Keratinocyte (primary cell): ENCODE measurements around the gene ALDH9A1. TPM values are rescaled to one million over a fixed set of nuclear protein-coding genes. Genes with fewer than 3 reads are reported as not detected.

ENCODE experiments used
- DNase-seq: peaks from one replicate; pipeline ENCODE4 v3.0.0-alpha.2; 2011; ENCODE audit warnings: low read depth, missing footprints, low spot score
- FAIRE-seq: peaks from 2 replicates; lab custom pipeline; 2011; peaks lifted over from hg19 to GRCh38; lab: Jason Lieb, UNC
- H2AFZ ChIP-seq: 2 replicates; pipeline ENCODE4 v1.6.0; 2012; ENCODE audit warnings: low read length, control low read depth, inconsistent platforms; ENCODE audit not compliant: control insufficient read depth
- H3K27ac ChIP-seq: 2 replicates; pipeline ENCODE4 v1.5.1; 2011; ENCODE audit warnings: low read length; ENCODE audit not compliant: control insufficient read depth, insufficient read depth
- H3K27me3 ChIP-seq: 3 replicates; pipeline ENCODE4 v1.6.0; 2011; ENCODE audit warnings: low read length; ENCODE audit not compliant: control insufficient read depth, insufficient read depth; ENCODE audit errors: extremely low read depth
- H3K36me3 ChIP-seq, 2 experiments: 2 replicates in 1 of 2; 3 replicates in 1 of 2; pipeline ENCODE4 v1.5.1; 2011; ENCODE audit warnings: low read length in 2 of 2, mild to moderate bottlenecking in 1 of 2; ENCODE audit not compliant: control insufficient read depth in 2 of 2, insufficient read depth in 2 of 2; ENCODE audit errors: extremely low read depth in 1 of 2
- H3K4me1 ChIP-seq: 3 replicates; pipeline ENCODE4 v1.5.1; 2011; ENCODE audit warnings: low read length; ENCODE audit not compliant: control insufficient read depth, insufficient read depth; ENCODE audit errors: extremely low read depth
- H3K4me2 ChIP-seq: 3 replicates; pipeline ENCODE4 v1.6.0; 2011; ENCODE audit warnings: low read depth, low read length; ENCODE audit not compliant: control insufficient read depth, insufficient read depth; ENCODE audit errors: extremely low read depth
- H3K4me3 ChIP-seq, 3 experiments: fragments of 200-600 bp in 1 of 3; sonication (generic) in 1 of 3; 2 replicates in 2 of 3; 3 replicates in 1 of 3; pipeline ENCODE4 v1.5.1; 2011 to 2016; ENCODE audit warnings: low read length in 3 of 3, mild to moderate bottlenecking in 3 of 3, control low read depth in 2 of 3, inconsistent platforms in 1 of 3, low read depth in 1 of 3, mixed read lengths in 1 of 3, mixed run types in 1 of 3, moderate library complexity in 1 of 3; ENCODE audit not compliant: control insufficient read depth in 2 of 3, insufficient read depth in 2 of 3; ENCODE audit errors: extremely low read depth in 1 of 3
- H3K79me2 ChIP-seq: 2 replicates; pipeline ENCODE4 v1.6.0; 2012; ENCODE audit warnings: low read length; ENCODE audit not compliant: control insufficient read depth, insufficient read depth
- H3K9ac ChIP-seq: 3 replicates; pipeline ENCODE4 v1.6.0; 2011; ENCODE audit warnings: low read length; ENCODE audit not compliant: control insufficient read depth, insufficient read depth; ENCODE audit errors: extremely low read depth
- H3K9me1 ChIP-seq: 3 replicates; pipeline ENCODE4 v1.6.0; 2011; ENCODE audit warnings: low read length; ENCODE audit not compliant: control insufficient read depth, insufficient read depth; ENCODE audit errors: extremely low read depth
- H3K9me3 ChIP-seq: 2 replicates; pipeline ENCODE4 v1.5.1; 2012; ENCODE audit warnings: low read depth, low read length; ENCODE audit not compliant: control insufficient read depth
- H4K20me1 ChIP-seq: 3 replicates; pipeline ENCODE4 v1.6.0; 2011; ENCODE audit warnings: low read length; ENCODE audit not compliant: control insufficient read depth, insufficient read depth; ENCODE audit errors: extremely low read depth
- EZH2 ChIP-seq: IDR thresholded peaks from one replicate; pipeline ENCODE4 v1.6.1; 2012; ENCODE audit warnings: inconsistent platforms, mild to moderate bottlenecking, low read length, moderate library complexity
- dilution Hi-C: fragments of 300-500 bp; cut with MboI; formaldehyde crosslinking; loops from one replicate; pipeline ENCODE4 v1.7.0; 2020; ENCODE audit warnings: low sequenced_read_pairs; ENCODE audit not compliant: extremely low pct_ligation_motif_present
- polyA plus RNA-seq, 5 experiments: library from polyadenylated mRNA; depleted of rRNA in 3 of 5; stranded (reverse) in 3 of 5; stranded (forward) in 1 of 5; unstranded in 1 of 5; fragments of >200 nt; gene quantifications; 1 replicate in 1 of 5; 2 replicates in 3 of 5; 3 replicates in 1 of 5; pipeline versions ENCODE4 v1.2.1 to v1.2.3, GENCODE V29; 2011 to 2012; ENCODE audit warnings: missing spikeins in 2 of 5, low read depth in 1 of 5, low replicate concordance in 1 of 5
- TF ChIP-seq, protein P1 (sequence below), 3 experiments: IDR thresholded peaks in 1 of 3; conservative IDR thresholded peaks in 1 of 3; optimal IDR thresholded peaks in 1 of 3; 2 replicates in 2 of 3; 3 replicates in 1 of 3; pipeline versions ENCODE3 to v1.5.1; 2011; ENCODE audit warnings: low read length in 3 of 3, mild to moderate bottlenecking in 3 of 3, moderate library complexity in 2 of 3, control low read depth in 1 of 3, inconsistent platforms in 1 of 3; ENCODE audit not compliant: insufficient read depth in 2 of 3; ENCODE audit errors: extremely low read depth in 1 of 3

ALDH9A1 gene
- polyA plus RNA-seq, 1 donor (not counting 4 experiments of a cell fraction or from before 2014, with no cell fraction given): 77.4 TPM

DNA sequence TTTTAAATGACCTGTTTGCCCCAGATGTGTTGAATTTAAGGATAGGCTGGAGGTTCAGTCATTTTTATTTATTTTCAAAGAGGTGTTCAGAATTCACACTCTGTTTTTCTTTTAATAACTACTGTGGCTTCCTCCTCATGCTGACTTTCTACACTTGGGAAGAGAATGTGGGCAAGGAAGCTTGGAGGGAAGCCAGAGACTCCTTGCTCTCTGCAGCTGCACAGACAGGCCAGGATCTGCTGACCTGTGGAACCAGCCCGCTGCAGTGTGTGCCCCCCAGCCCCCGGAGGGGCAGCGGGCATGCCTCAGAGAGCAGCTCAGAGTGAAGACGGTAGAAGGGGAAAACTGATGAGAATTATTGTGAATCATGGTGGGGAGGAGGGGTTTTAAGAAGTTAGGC, 50.4 kb downstream of the ALDH9A1 start:
- peaks cover 4% of the 10 kb centered on the region in 2 experiments for H3K36me3 ChIP-seq
- H3K9me1 ChIP-seq: peaks cover 3% of the 10 kb centered on the region
- no peaks in the 10 kb centered on the region for H4K20me1 ChIP-seq
- no peak overlapping the region for H2AFZ ChIP-seq
- no peaks in the 10 kb centered on the region for H3K27me3 ChIP-seq
- FAIRE-seq (no peak), DNase-seq (no peak)
- no peaks in the 10 kb centered on the region for H3K9me3 ChIP-seq
- peaks cover 8% of the 10 kb centered on the region for H3K79me2 ChIP-seq
- dilution Hi-C loops: no loop called here
- no peak overlapping the region for H3K4me3 ChIP-seq
- TF ChIP-seq, protein P1, sequence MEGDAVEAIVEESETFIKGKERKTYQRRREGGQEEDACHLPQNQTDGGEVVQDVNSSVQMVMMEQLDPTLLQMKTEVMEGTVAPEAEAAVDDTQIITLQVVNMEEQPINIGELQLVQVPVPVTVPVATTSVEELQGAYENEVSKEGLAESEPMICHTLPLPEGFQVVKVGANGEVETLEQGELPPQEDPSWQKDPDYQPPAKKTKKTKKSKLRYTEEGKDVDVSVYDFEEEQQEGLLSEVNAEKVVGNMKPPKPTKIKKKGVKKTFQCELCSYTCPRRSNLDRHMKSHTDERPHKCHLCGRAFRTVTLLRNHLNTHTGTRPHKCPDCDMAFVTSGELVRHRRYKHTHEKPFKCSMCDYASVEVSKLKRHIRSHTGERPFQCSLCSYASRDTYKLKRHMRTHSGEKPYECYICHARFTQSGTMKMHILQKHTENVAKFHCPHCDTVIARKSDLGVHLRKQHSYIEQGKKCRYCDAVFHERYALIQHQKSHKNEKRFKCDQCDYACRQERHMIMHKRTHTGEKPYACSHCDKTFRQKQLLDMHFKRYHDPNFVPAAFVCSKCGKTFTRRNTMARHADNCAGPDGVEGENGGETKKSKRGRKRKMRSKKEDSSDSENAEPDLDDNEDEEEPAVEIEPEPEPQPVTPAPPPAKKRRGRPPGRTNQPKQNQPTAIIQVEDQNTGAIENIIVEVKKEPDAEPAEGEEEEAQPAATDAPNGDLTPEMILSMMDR (optimal IDR thresholded peaks at IDR 0.05 in 1 of 3, IDR thresholded peaks at IDR 0.05 in 1 of 3, conservative IDR thresholded peaks at IDR 0.05 in 1 of 3; ENCODE audit: extremely low read depth in 1 of 3, insufficient read depth in 2 of 3, low read length in 3 of 3): no peak
- no peak for TF ChIP-seq EZH2
- no peak overlapping the region for H3K9ac ChIP-seq
- H3K4me1 ChIP-seq: peaks cover 20% of the 10 kb centered on the region
- no peak overlapping the region for H3K4me2 ChIP-seq
- no peak overlapping the region for H3K27ac ChIP-seq

DNA sequence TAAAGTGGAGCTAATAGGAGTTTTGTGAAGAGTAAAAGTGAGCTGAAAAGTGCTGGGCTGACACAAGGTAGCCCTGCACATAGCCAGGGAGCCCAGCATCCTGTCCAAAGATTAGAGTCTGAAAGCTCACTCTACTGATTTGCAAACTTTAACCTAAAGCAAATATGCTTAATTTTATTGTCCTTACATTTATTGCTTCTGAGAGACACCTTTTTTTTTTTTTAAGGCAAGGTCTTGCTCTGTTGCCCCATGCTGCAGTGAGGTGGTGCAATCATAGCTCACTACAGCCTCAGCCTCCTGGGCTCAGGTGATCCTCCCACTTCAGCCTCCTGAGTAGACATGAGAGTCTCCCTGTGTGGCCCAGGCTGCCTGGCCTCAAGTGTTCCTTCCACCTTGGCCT, 50.8 kb downstream of the ALDH9A1 start:
- H3K79me2 ChIP-seq: peaks cover 9% of the 10 kb centered on the region
- no peak overlapping the region for H3K9ac ChIP-seq

More for the DNA sequence above, 50.8 kb downstream of the ALDH9A1 start:
- H3K9me3 ChIP-seq: no peaks in the 10 kb centered on the region
- TF ChIP-seq EZH2: no peak
- TF ChIP-seq, protein P1 (optimal IDR thresholded peaks at IDR 0.05 in 1 of 3, IDR thresholded peaks at IDR 0.05 in 1 of 3, conservative IDR thresholded peaks at IDR 0.05 in 1 of 3; ENCODE audit: extremely low read depth in 1 of 3, insufficient read depth in 2 of 3, low read length in 3 of 3): no peak
- peaks cover 4% of the 10 kb centered on the region in 2 experiments for H3K36me3 ChIP-seq
- H2AFZ ChIP-seq: no peak overlapping the region
- DNase-seq: no peak
- peaks cover 3% of the 10 kb centered on the region for H3K9me1 ChIP-seq
- no peaks in the 10 kb centered on the region for H4K20me1 ChIP-seq
- dilution Hi-C loops: no loop called here
- H3K27ac ChIP-seq: no peak overlapping the region
- H3K4me2 ChIP-seq: no peak overlapping the region
- no peaks in the 10 kb centered on the region for H3K27me3 ChIP-seq
- peaks cover 20% of the 10 kb centered on the region for H3K4me1 ChIP-seq
- no peak overlapping the region for H3K4me3 ChIP-seq
- FAIRE-seq: no peak
